WTC11 (cell line): ENCODE measurements around the gene C1orf159. TPM values are rescaled to one million over a fixed set of nuclear protein-coding genes. Genes with fewer than 3 reads are reported as not detected.
A peak's percentile ranks its signal among the peaks of the same experiment; 100 is the strongest.

Experiments
- ATAC-seq: fragments of 200-7000 bp; cut with Tn5 transposase; 2 replicates; pipeline ENCODE4 v1.10.0; 2021; ENCODE audit warnings: mild to moderate bottlenecking, moderate library complexity
- CTCF ChIA-PET: fragments of 300-600 bp; sonication (Branson Sonifier 250); formaldehyde crosslinking; loops from one replicate; lab custom pipeline; 2021; ENCODE audit warnings: antibody characterized with exemption; lab: Charles Lee
- POLR2A ChIA-PET: fragments of 350-600 bp; sonication (Branson Sonifier 250); formaldehyde crosslinking; loops from one replicate; lab custom pipeline; 2021; ENCODE audit warnings: antibody characterized with exemption; lab: Charles Lee
- DNase-seq: peaks from one replicate; pipeline ENCODE4 v3.0.0; 2021; ENCODE audit warnings: low spot score
- H3K27ac Mint-ChIP-seq: 2 replicates; pipeline ENCODE4 v1.8.0; 2021; ENCODE audit warnings: mixed read lengths
- H3K27me3 Mint-ChIP-seq: 2 replicates; pipeline ENCODE4 v1.8.0; 2021; ENCODE audit warnings: low read depth, mild to moderate bottlenecking, moderate library complexity, mixed read lengths
- H3K36me3 Mint-ChIP-seq: 2 replicates; pipeline ENCODE4 v1.8.0; 2021; ENCODE audit warnings: mixed read lengths
- H3K4me1 Mint-ChIP-seq: 2 replicates; pipeline ENCODE4 v1.8.0; 2022; ENCODE audit warnings: mixed read lengths
- H3K4me3 Mint-ChIP-seq: 2 replicates; pipeline ENCODE4 v1.8.0; 2021; ENCODE audit warnings: mild to moderate bottlenecking, moderate library complexity, mixed read lengths
- H3K9me3 Mint-ChIP-seq: 2 replicates; pipeline ENCODE4 v1.8.0; 2021; ENCODE audit warnings: mixed read lengths
- AR ChIP-seq: fragments of 250-450 bp; sonication (Bioruptor Pico); IDR thresholded peaks from 2 replicates; pipeline ENCODE4 v1.9.0; 2021; ENCODE audit warnings: mild to moderate bottlenecking
- ESRRA ChIP-seq: sonication (generic); formaldehyde crosslinking; IDR thresholded peaks from 2 replicates; pipeline ENCODE4 v1.8.1; 2022; ENCODE audit warnings: mild to moderate bottlenecking, missing genetic modification reagents, borderline replicate concordance
- HMGA2 ChIP-seq: fragments of 250-450 bp; sonication (Bioruptor Pico); IDR thresholded peaks from 2 replicates; pipeline ENCODE4 v1.4.0; 2021; ENCODE audit warnings: mild to moderate bottlenecking, moderate library complexity
- IRF1 ChIP-seq: sonication (generic); formaldehyde crosslinking; IDR thresholded peaks from 2 replicates; pipeline ENCODE4 v1.8.0; 2023; ENCODE audit warnings: missing genetic modification reagents
- OVOL2 ChIP-seq: fragments of 250-450 bp; sonication (Bioruptor Pico); IDR thresholded peaks from 2 replicates; pipeline ENCODE4 v1.9.0; 2021; ENCODE audit warnings: mild to moderate bottlenecking, borderline replicate concordance
- RELA ChIP-seq: sonication (generic); formaldehyde crosslinking; IDR thresholded peaks from 2 replicates; pipeline ENCODE4 v1.8.1; 2022; ENCODE audit warnings: missing genetic modification reagents, mild to moderate bottlenecking, borderline replicate concordance
- RORB ChIP-seq: fragments of 250-450 bp; sonication (Bioruptor Pico); IDR thresholded peaks from 2 replicates; pipeline ENCODE4 v1.9.0; 2021; ENCODE audit warnings: mild to moderate bottlenecking
- USF1 ChIP-seq: sonication (generic); formaldehyde crosslinking; IDR thresholded peaks from 2 replicates; pipeline ENCODE4 v1.8.0; 2022; ENCODE audit warnings: mild to moderate bottlenecking, missing genetic modification reagents
- ZNF219 ChIP-seq: sonication (generic); formaldehyde crosslinking; IDR thresholded peaks from 2 replicates; pipeline ENCODE4 v1.8.0; 2023; ENCODE audit warnings: missing genetic modification reagents, mild to moderate bottlenecking, borderline replicate concordance
- ZNF232 ChIP-seq: sonication (generic); formaldehyde crosslinking; IDR thresholded peaks from 2 replicates; pipeline ENCODE4 v1.8.0; 2022; ENCODE audit warnings: mild to moderate bottlenecking, missing genetic modification reagents
- ZNF425 ChIP-seq: fragments of 250-450 bp; sonication (Bioruptor Pico); conservative IDR thresholded peaks from 2 replicates; pipeline ENCODE4 v1.9.0; 2021; ENCODE audit warnings: mild to moderate bottlenecking
- ZNF671 ChIP-seq: fragments of 250-450 bp; sonication (Bioruptor Pico); IDR thresholded peaks from 2 replicates; pipeline ENCODE4 v1.8.0; 2021; ENCODE audit warnings: mild to moderate bottlenecking
- total RNA-seq: library from RNA; stranded (reverse); gene quantifications from 3 replicates; pipeline ENCODE4 v1.2.3, GENCODE V29; 2021
- TF ChIP-seq, protein P1 (sequence below): sonication (generic); formaldehyde crosslinking; IDR thresholded peaks from 2 replicates; pipeline ENCODE4 v1.8.0; 2022; ENCODE audit warnings: mild to moderate bottlenecking, missing genetic modification reagents
- TF ChIP-seq, protein P2 (sequence below): sonication (generic); formaldehyde crosslinking; IDR thresholded peaks from 2 replicates; pipeline ENCODE4 v1.8.1; 2022; ENCODE audit warnings: low read depth, missing genetic modification reagents, borderline replicate concordance
- TF ChIP-seq, protein P3 (sequence below): fragments of 250-450 bp; sonication (Bioruptor Pico); IDR thresholded peaks from 2 replicates; pipeline ENCODE4 v1.8.0; 2021; ENCODE audit warnings: mild to moderate bottlenecking
- TF ChIP-seq, protein P4 (sequence below): sonication (generic); formaldehyde crosslinking; IDR thresholded peaks from 2 replicates; pipeline ENCODE4 v1.8.0; 2022; ENCODE audit warnings: mild to moderate bottlenecking, missing genetic modification reagents

The C1orf159 gene
- total RNA-seq, 1 experiment from 2014 or later, result 17.8 TPM

DNA sequence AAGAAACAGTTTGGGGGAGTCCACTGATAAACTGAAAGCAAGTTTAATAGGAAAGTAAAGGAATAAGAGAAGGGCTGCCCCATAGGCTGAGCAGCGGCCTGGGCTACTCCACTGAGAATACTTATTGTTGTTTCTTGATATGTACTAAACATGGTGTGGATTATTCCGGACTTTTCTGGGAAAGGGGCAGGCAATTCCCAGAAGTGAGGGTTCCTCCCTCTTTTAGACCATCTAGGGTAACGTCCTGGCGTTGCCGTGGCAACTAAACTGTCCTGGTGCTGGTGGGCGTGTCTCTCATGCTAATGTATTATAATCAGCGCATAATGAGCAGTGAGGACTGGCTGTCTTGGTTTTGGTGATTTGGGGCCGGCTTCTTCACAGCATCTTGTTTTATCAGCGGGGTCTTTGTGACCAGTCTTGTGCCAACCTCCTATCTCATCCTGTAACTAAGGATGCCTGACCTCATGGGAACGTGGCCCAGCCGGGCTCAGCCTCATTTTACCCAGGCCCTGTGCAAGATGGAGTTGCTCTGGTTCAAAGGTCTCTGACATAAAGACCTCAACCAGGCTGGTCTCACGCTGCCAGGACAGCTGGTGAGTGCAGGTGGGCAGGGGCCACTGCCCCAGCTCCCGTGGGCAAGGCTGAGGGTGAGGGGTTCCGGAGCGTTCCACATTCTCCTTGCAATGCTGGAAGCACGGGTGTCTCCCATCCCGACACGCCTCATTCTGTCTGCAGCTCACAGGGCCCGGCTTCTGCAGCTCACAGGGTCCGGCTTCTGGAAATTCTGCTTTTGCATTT, 19.6 kb upstream of the C1orf159 start:
- POLR2A ChIA-PET, result no interaction called here
- H3K4me3 Mint-ChIP-seq, result no peak overlapping the region
- H3K36me3 Mint-ChIP-seq, result no peaks in the 10 kb centered on the region
- H3K4me1 Mint-ChIP-seq, result peaks cover 6% of the 10 kb centered on the region
- ATAC-seq, result no peak
- CTCF ChIA-PET, result interaction anchor here (1.6 to 1.9 kb wide), 2 partner anchors 11 to 39 kb away, joined by 3 to 7 read pairs; partner anchors contain the start of gene TTLL10
- no peak for DNase-seq
- no peaks in the 10 kb centered on the region; the same call in 1 of the 2 replicates for H3K27me3 Mint-ChIP-seq
- TF ChIP-seq HMGA2 (CRISPR knock-in tag) (no peak), ESRRA (CRISPR knock-in tag) (no peak), AR (CRISPR knock-in tag) (no peak)
- TF ChIP-seq, protein P1, sequence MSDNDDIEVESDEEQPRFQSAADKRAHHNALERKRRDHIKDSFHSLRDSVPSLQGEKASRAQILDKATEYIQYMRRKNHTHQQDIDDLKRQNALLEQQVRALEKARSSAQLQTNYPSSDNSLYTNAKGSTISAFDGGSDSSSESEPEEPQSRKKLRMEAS (CRISPR knock-in tag), result no peak
- H3K9me3 Mint-ChIP-seq, result no peaks in the 10 kb centered on the region
- H3K27ac Mint-ChIP-seq, result no peak overlapping the region

GRCh38 chr1:1134300-1134970, 18.5 kb upstream of the C1orf159 start:
- no peaks in the 10 kb centered on the region; the same call in 1 of the 2 replicates for H3K27me3 Mint-ChIP-seq
- ChIA-PET POLR2A (no interaction called here), CTCF (no interaction called here)
- peaks cover 6% of the 10 kb centered on the region for H3K4me1 Mint-ChIP-seq
- TF ChIP-seq, protein P2, sequence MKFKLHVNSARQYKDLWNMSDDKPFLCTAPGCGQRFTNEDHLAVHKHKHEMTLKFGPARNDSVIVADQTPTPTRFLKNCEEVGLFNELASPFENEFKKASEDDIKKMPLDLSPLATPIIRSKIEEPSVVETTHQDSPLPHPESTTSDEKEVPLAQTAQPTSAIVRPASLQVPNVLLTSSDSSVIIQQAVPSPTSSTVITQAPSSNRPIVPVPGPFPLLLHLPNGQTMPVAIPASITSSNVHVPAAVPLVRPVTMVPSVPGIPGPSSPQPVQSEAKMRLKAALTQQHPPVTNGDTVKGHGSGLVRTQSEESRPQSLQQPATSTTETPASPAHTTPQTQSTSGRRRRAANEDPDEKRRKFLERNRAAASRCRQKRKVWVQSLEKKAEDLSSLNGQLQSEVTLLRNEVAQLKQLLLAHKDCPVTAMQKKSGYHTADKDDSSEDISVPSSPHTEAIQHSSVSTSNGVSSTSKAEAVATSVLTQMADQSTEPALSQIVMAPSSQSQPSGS (CRISPR knock-in tag), result no peak
- TF ChIP-seq, protein P3, sequence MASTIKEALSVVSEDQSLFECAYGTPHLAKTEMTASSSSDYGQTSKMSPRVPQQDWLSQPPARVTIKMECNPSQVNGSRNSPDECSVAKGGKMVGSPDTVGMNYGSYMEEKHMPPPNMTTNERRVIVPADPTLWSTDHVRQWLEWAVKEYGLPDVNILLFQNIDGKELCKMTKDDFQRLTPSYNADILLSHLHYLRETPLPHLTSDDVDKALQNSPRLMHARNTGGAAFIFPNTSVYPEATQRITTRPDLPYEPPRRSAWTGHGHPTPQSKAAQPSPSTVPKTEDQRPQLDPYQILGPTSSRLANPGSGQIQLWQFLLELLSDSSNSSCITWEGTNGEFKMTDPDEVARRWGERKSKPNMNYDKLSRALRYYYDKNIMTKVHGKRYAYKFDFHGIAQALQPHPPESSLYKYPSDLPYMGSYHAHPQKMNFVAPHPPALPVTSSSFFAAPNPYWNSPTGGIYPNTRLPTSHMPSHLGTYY (CRISPR knock-in tag), result no peak
- TF ChIP-seq ZNF232, result no peak
- no peak for TF ChIP-seq RELA (CRISPR knock-in tag)
- H3K4me3 Mint-ChIP-seq, result no peak overlapping the region
- no peaks in the 10 kb centered on the region for H3K9me3 Mint-ChIP-seq
- no peak for ATAC-seq
- no peak overlapping the region for H3K27ac Mint-ChIP-seq
- no peak for DNase-seq
- no peaks in the 10 kb centered on the region for H3K36me3 Mint-ChIP-seq

DNA sequence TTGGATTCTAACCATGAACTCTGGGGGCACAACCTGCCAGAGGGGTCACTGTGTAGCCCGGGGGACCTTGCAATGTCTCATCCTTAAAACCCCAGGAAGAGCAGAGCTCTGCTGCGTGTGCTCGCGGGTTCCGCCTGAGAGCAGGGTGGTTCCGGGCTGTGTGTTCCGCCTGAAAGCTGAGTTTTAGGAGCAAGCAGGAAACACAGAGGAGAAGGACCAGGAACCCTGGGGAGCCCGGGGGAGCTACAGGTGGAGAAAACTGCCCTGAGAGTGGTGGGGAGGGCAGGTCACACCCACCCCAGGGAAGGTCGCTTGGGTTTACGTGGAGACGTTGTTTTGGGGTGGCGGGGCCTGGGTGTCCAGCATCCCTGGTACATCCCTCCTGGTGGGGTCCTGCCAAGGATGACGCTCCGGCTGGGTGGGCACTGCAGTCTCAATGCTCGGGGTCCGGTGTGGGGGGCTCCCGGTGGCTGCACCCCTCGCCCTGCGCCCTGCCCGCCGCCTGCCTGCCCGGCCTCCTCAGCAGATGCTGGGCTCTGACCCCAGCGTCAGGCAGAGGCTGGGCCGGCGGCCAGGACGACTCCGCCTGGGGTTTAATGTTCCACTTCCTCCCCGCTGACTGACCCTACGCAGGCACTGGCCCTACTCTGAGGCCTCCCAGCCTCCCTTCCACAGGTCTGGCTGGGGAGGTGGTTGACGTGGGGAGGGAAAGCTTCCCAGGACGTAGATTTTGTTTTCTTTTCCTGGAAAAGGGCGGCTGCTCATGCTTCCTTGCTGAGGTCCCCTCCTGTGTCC, 17.3 kb upstream of the C1orf159 start:
- CTCF ChIA-PET, result interaction anchor here (1.2 kb wide), 1 partner anchor 11 kb away, joined by 4 read pairs; no protein-coding TSS in a partner anchor
- H3K9me3 Mint-ChIP-seq, result no peaks in the 10 kb centered on the region
- POLR2A ChIA-PET, result no interaction called here
- H3K36me3 Mint-ChIP-seq, result no peaks in the 10 kb centered on the region
- H3K4me3 Mint-ChIP-seq, result no peak overlapping the region
- no peak for DNase-seq
- no peaks in the 10 kb centered on the region; the same call in 1 of the 2 replicates for H3K27me3 Mint-ChIP-seq
- no peak for ATAC-seq
- H3K27ac Mint-ChIP-seq, result peak overlapping the region; percentile 76
- H3K4me1 Mint-ChIP-seq, result peaks cover 6% of the 10 kb centered on the region
- no peak for TF ChIP-seq USF1
- no peak for TF ChIP-seq ZNF425 (CRISPR knock-in tag)
- TF ChIP-seq RORB, result no peak
- no peak for TF ChIP-seq ZNF671
- TF ChIP-seq IRF1, result no peak
- no peak for TF ChIP-seq OVOL2 (CRISPR knock-in tag)
- TF ChIP-seq ZNF232, result no peak
- no peak for TF ChIP-seq ZNF219 (CRISPR knock-in tag)
- TF ChIP-seq, protein P4, sequence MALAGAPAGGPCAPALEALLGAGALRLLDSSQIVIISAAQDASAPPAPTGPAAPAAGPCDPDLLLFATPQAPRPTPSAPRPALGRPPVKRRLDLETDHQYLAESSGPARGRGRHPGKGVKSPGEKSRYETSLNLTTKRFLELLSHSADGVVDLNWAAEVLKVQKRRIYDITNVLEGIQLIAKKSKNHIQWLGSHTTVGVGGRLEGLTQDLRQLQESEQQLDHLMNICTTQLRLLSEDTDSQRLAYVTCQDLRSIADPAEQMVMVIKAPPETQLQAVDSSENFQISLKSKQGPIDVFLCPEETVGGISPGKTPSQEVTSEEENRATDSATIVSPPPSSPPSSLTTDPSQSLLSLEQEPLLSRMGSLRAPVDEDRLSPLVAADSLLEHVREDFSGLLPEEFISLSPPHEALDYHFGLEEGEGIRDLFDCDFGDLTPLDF, result no peak
